Ovary (tissue), 9 donors: Measurements from ENCODE around the gene AFAP1L2. TPM values are rescaled to one million over a fixed set of nuclear protein-coding genes. Genes with fewer than 3 reads are reported as not detected.

Experiments
- DNase-seq, 5 donors: peaks; one replicate each; pipeline ENCODE4 v3.0.0-alpha.2; 2019 to 2020
- H3K27ac ChIP-seq, 2 donors: fragments of 200-600 bp; one replicate each; pipeline versions ENCODE4 v1.5.1 to v1.8.0; 2019 to 2022
- H3K27me3 ChIP-seq: fragments of 200-600 bp; one replicate; pipeline ENCODE4 v1.8.0; 2022
- H3K36me3 ChIP-seq: fragments of 200-600 bp; sonication (generic); one replicate; pipeline ENCODE4 v1.5.1; 2019
- H3K4me1 ChIP-seq: one replicate; pipeline ENCODE4 v1.8.1; 2013; ENCODE audit warnings: mild to moderate bottlenecking, moderate library complexity; ENCODE audit not compliant: insufficient read depth
- H3K4me3 ChIP-seq: fragments of 200-600 bp; sonication (generic); one replicate; pipeline ENCODE4 v1.5.1; 2017
- H3K9me3 ChIP-seq, 2 donors: fragments of 200-600 bp in 1 of 2; sonication (generic) in 1 of 2; one replicate each; pipeline versions ENCODE4 v1.5.1 to v1.8.1; 2013 to 2019; ENCODE audit warnings: mild to moderate bottlenecking in 1 of 2, moderate library complexity in 1 of 2
- CTCF ChIP-seq, 3 donors: fragments of 450-650 bp in 2 of 3; fragments of 200-600 bp in 1 of 3; IDR thresholded peaks; one replicate each; pipeline versions ENCODE4 v1.5.1 to v1.8.0; 2016 to 2022; ENCODE audit warnings: antibody characterized with exemption in 3 of 3, mild to moderate bottlenecking in 1 of 3
- EP300 ChIP-seq: sonication (generic); formaldehyde crosslinking; IDR thresholded peaks from one replicate; pipeline ENCODE4 v1.6.1; 2017; ENCODE audit warnings: antibody characterized with exemption
- POLR2A ChIP-seq: fragments of 450-650 bp; IDR thresholded peaks from one replicate; pipeline ENCODE4 v1.6.1; 2017; ENCODE audit warnings: antibody characterized with exemption, mild to moderate bottlenecking, moderate library complexity
- WGBS, 3 donors: extraction: QIAGEN DNeasy Blood & Tissue Kit in 1 of 3; methylation state at CpG; one replicate each; pipeline versions ENCODE4 v1.1.5 to v1.1.7; 2013 to 2017; 5-methylcytosine and 5-hydroxymethylcytosine counted together
- intact Hi-C, 4 donors: fragments of 100-400 bp; cut with DNase I; formaldehyde crosslinking; loops; one replicate each; pipeline versions ENCODE4 v1.11.0 to v1.15.1; 2022 to 2023
- polyA plus RNA-seq, 2 donors: library from polyadenylated mRNA; stranded (reverse); fragments of 200-250 nt in 1 of 2; fragments of 350-450 nt in 1 of 2; fragmentation: Illumina TruSeq in 1 of 2; extraction: RNeasy Lipid Tissue Mini Kit (QIAGEN cat#74804) in 1 of 2; gene quantifications; one replicate each; pipeline ENCODE4 v1.2.3, GENCODE V29; 2013 to 2014
- total RNA-seq, 7 donors: library from RNA; depleted of rRNA in 2 of 7; stranded (reverse); fragments of >200 nt in 2 of 7; fragmentation: NEBNext Ultra II Directional in 3 of 7; extraction: Animal tissue kit (Norgen Biotek cat#: 25700) in 3 of 7; gene quantifications; one replicate each; pipeline versions ENCODE4 v1.1.0 to v1.2.4, GENCODE V29; 2016 to 2023
- donor health status: DM: no; HTN: no; CAD: no; lungs with moderate emphysema.
- donor health status: DM: no; HTN: no; CAD: no.
- donor health status: Bipolar disorder and iron deficiency.
- donor health status: DM: yes; HTN: yes; CAD: no.
- donor health status: DM: no; HTN: no; CAD: no.
- donor health status: DM: yes; HTN: yes; CAD: no.

AFAP1L2 gene
- total and polyA plus RNA-seq, 9 donors = 9.8 to 53.7 (median 23.3) TPM

GRCh38 chr10:114444819-114445218 lies 40.5 kb upstream of the AFAP1L2 start:
- TF ChIP-seq EP300 = no peak
- no peak for TF ChIP-seq CTCF (IDR thresholded peaks at IDR 0.05)
- no peak for TF ChIP-seq POLR2A
- Histone ChIP-seq H3K4me1 (peaks cover 10% of the 10 kb centered on the region), H3K27ac (no peak overlapping the region), H3K27me3 (no peaks in the 10 kb centered on the region), H3K36me3 (no peaks in the 10 kb centered on the region), H3K4me3 (no peak overlapping the region), H3K9me3 (no peaks in the 10 kb centered on the region)
- intact Hi-C loops = no loop called here
- no peak for DNase-seq

GRCh38 chr10:114442091-114442630 lies 37.9 kb upstream of the AFAP1L2 start:
- intact Hi-C loops = no loop called here
- Histone ChIP-seq H3K36me3 (no peaks in the 10 kb centered on the region), H3K9me3 (no peaks in the 10 kb centered on the region), H3K27me3 (no peaks in the 10 kb centered on the region), H3K4me1 (no peaks in the 10 kb centered on the region), H3K27ac (no peak overlapping the region), H3K4me3 (no peak overlapping the region)
- DNase-seq = no peak
- TF ChIP-seq EP300 (no peak), CTCF (IDR thresholded peaks at IDR 0.05) (no peak), POLR2A (no peak)
- WGBS, 3 donors = 72 to 82% (median 80%) methylated on average over 4 of the region's 4 CpGs

GRCh38 chr10:114441107-114441506 lies 36.8 kb upstream of the AFAP1L2 start:
- no peak overlapping the region for H3K27ac ChIP-seq
- intact Hi-C loops = no loop called here
- H3K9me3 ChIP-seq = no peaks in the 10 kb centered on the region
- H3K36me3 ChIP-seq = no peaks in the 10 kb centered on the region
- TF ChIP-seq POLR2A (no peak), CTCF (IDR thresholded peaks at IDR 0.05) (no peak), EP300 (no peak)
- no peak overlapping the region for H3K4me3 ChIP-seq
- no peaks in the 10 kb centered on the region for H3K4me1 ChIP-seq
- 80 to 84% (median 82%) methylated on average over 1 of the region's 1 CpG for WGBS, 3 donors
- H3K27me3 ChIP-seq = no peaks in the 10 kb centered on the region
- no peak for DNase-seq

- WGBS, 3 donors = 74 to 83% (median 76%) methylated on average over 9 of the region's 9 CpGs
- no peak for TF ChIP-seq EP300
- TF ChIP-seq POLR2A = no peak
- TF ChIP-seq CTCF (IDR thresholded peaks at IDR 0.05) = no peak
- Histone ChIP-seq H3K9me3 (no peaks in the 10 kb centered on the region), H3K27ac (no peak overlapping the region), H3K4me1 (no peaks in the 10 kb centered on the region), H3K27me3 (no peaks in the 10 kb centered on the region), H3K4me3 (no peak overlapping the region), H3K36me3 (no peaks in the 10 kb centered on the region)
- intact Hi-C loops = loop anchor here in 1 of 4 donors (10.0 kb wide), 1 partner anchor 133 kb away; no protein-coding TSS in a partner anchor
- DNase-seq = no peak
These were observed 33.4 kb upstream of the AFAP1L2 start for GRCh38 chr10:114437473-114438292.
